Panc1 (cell line): Measurements from ENCODE around the gene PRUNE2. TPM values are rescaled to one million over a fixed set of nuclear protein-coding genes. Genes with fewer than 3 reads are reported as not detected.

ENCODE experiments used
- ATAC-seq: fragments of 200-7000 bp; cut with Tn5 transposase; 2 replicates; pipeline ENCODE4 v1.9.1; 2020; ENCODE audit warnings: mild to moderate bottlenecking, moderate library complexity
- BruUV-seq: library from RNA; stranded (reverse); fragments of 400-500 nt; replicated peaks from 2 replicates; lab custom pipeline; 2021; lab: Mats Ljungman, UMichigan
- CTCF ChIA-PET: fragments of 300-600 bp; sonication (Branson Sonifier 250); formaldehyde crosslinking; loops from one replicate; lab custom pipeline; 2022; ENCODE audit warnings: antibody characterized with exemption; lab: Charles Lee
- POLR2A ChIA-PET: fragments of 300-600 bp; sonication (Branson Sonifier 250); formaldehyde crosslinking; loops from one replicate; lab custom pipeline; 2022; ENCODE audit warnings: antibody characterized with exemption; lab: Charles Lee
- DNase-seq: peaks from one replicate; pipeline ENCODE4 v3.0.0-alpha.2; 2010; ENCODE audit warnings: low read depth, low spot score
- H3K27ac ChIP-seq: 2 replicates; pipeline ENCODE4 v1.5.1; 2011; ENCODE audit warnings: mild to moderate bottlenecking, low read length, inconsistent platforms
- H3K27me3 ChIP-seq: fragments of 200-500 bp; sonication (Bioruptor generic); 2 replicates; pipeline ENCODE4 v1.6.0; 2014; ENCODE audit warnings: low read length, inconsistent platforms; ENCODE audit not compliant: control insufficient read depth, insufficient read depth
- H3K36me3 ChIP-seq: fragments of 200-500 bp; sonication (Bioruptor generic); 2 replicates; pipeline ENCODE4 v1.5.1; 2014; ENCODE audit warnings: inconsistent platforms, mild to moderate bottlenecking, low read length, moderate library complexity; ENCODE audit not compliant: control insufficient read depth, insufficient read depth
- H3K4me1 ChIP-seq: 2 replicates; pipeline ENCODE4 v1.5.1; 2011; ENCODE audit warnings: inconsistent platforms, mild to moderate bottlenecking, low read length, moderate library complexity; ENCODE audit not compliant: control insufficient read depth, insufficient read depth
- H3K4me3 ChIP-seq, 2 experiments: 2 replicates each; pipeline ENCODE4 v1.5.1; 2011 to 2012; ENCODE audit warnings: low read depth in 2 of 2, low read length in 2 of 2, mild to moderate bottlenecking in 2 of 2, inconsistent platforms in 1 of 2, moderate library complexity in 1 of 2
- H3K9me3 ChIP-seq: fragments of 200-500 bp; sonication (Bioruptor generic); 2 replicates; pipeline ENCODE4 v1.5.1; 2014; ENCODE audit warnings: low read depth, mild to moderate bottlenecking, inconsistent platforms, low read length, moderate library complexity; ENCODE audit not compliant: control insufficient read depth, insufficient read depth
- CTCF ChIP-seq: fragments of 450-650 bp; IDR thresholded peaks from 2 replicates; pipeline ENCODE4 v1.5.1; 2017; ENCODE audit warnings: mild to moderate bottlenecking
- POLR2AphosphoS5 ChIP-seq: IDR thresholded peaks from 2 replicates; pipeline ENCODE4 v1.6.1; 2012; ENCODE audit warnings: mild to moderate bottlenecking, low read depth, low read length, moderate library complexity
- REST ChIP-seq, 2 experiments: IDR thresholded peaks; 2 replicates each; pipeline ENCODE4 v1.6.1; 2011 to 2012; ENCODE audit warnings: low read depth in 2 of 2, control low read depth in 1 of 2, low read length in 1 of 2, mild to moderate bottlenecking in 1 of 2, moderate library complexity in 1 of 2; ENCODE audit not compliant: insufficient read depth in 1 of 2
- SIN3A ChIP-seq: IDR thresholded peaks from 2 replicates; pipeline ENCODE4 v1.6.1; 2012; ENCODE audit warnings: low read depth, mild to moderate bottlenecking, low read length, moderate library complexity, borderline replicate concordance; ENCODE audit not compliant: insufficient read depth
- TCF7L2 ChIP-seq: IDR thresholded peaks from 2 replicates; pipeline ENCODE4 v1.6.1; 2011; ENCODE audit warnings: mild to moderate bottlenecking, low read depth, low read length, inconsistent platforms
- in situ Hi-C: cut with HindIII; loops from 2 replicates; pipeline ENCODE4 v1.10.0; 2016; ENCODE audit warnings: low sequenced_read_pairs, low pct_unique_long_range_greater_than_20kb
- intact Hi-C: fragments of 100-400 bp; cut with micrococcal nuclease; formaldehyde crosslinking; loops from one replicate; pipeline ENCODE4 v1.10.0; 2022; ENCODE audit not compliant: unreplicated experiment
- total RNA-seq: library from RNA; stranded (reverse); gene quantifications from one replicate; pipeline ENCODE4 v1.2.1, GENCODE V29; 2021; ENCODE audit not compliant: unreplicated experiment

The PRUNE2 gene
- total RNA-seq, 1 experiment from 2014 or later: 0.18 TPM

- ChIA-PET POLR2A (no interaction called here), CTCF (no interaction called here)
- intact Hi-C loops (no loop called here), in situ Hi-C loops (no loop called here)
- no peak for ATAC-seq
- H3K4me3 ChIP-seq: no peak overlapping the region
- BruUV-seq: no TSS peak
- H3K27me3 ChIP-seq: peaks cover 3% of the 10 kb centered on the region
- H3K4me1 ChIP-seq: no peaks in the 10 kb centered on the region
- DNase-seq: no peak
- H3K9me3 ChIP-seq: no peaks in the 10 kb centered on the region
- no peaks in the 10 kb centered on the region for H3K36me3 ChIP-seq
- TF ChIP-seq REST (IDR thresholded peaks at IDR 0.05; ENCODE audit: insufficient read depth in 1 of 2, low read depth in 2 of 2, low read length in 1 of 2) (no peak), POLR2AphosphoS5 (no peak), SIN3A (no peak), TCF7L2 (no peak), CTCF (no peak)
- no peak overlapping the region for H3K27ac ChIP-seq
These were observed 11.4 kb upstream of the PRUNE2 start for GRCh38 chr9:76917299-76917698.

- intact Hi-C loops (no loop called here), in situ Hi-C loops (no loop called here)
- ATAC-seq (no peak), DNase-seq (no peak)
- no peak for TF ChIP-seq REST (IDR thresholded peaks at IDR 0.05; ENCODE audit: insufficient read depth in 1 of 2, low read depth in 2 of 2, low read length in 1 of 2)
- no peak for TF ChIP-seq POLR2AphosphoS5
- no peak for TF ChIP-seq TCF7L2
- no peak for TF ChIP-seq SIN3A
- TF ChIP-seq CTCF: no peak
- no TSS peak for BruUV-seq
- POLR2A ChIA-PET: no interaction called here
- Histone ChIP-seq H3K27ac (no peak overlapping the region), H3K4me1 (no peaks in the 10 kb centered on the region), H3K27me3 (peaks cover 3% of the 10 kb centered on the region), H3K9me3 (no peaks in the 10 kb centered on the region), H3K36me3 (no peaks in the 10 kb centered on the region), H3K4me3 (no peak overlapping the region)
- CTCF ChIA-PET: no interaction called here
These were observed 10.3 kb upstream of the PRUNE2 start for GRCh38 chr9:76916231-76916630.
